GM18505 (cell line): Measurements from ENCODE around the gene CXCR4.
"Not testable (repeated sequence)": the region's sequence is repeated elsewhere in the genome, so short reads cannot be mapped to it uniquely, and the experiment has no call there.

Source experiments
- ATAC-seq: cut with Tn5 transposase; IDR thresholded peaks from one replicate; pipeline ENCODE4 v1.9.1; 2021; ENCODE audit not compliant: unreplicated experiment
- POLR2A ChIP-seq: IDR thresholded peaks from 4 replicates; pipeline ENCODE4 v1.6.1; 2011; ENCODE audit warnings: borderline replicate concordance; ENCODE audit not compliant: insufficient read depth, insufficient read length; ENCODE audit errors: extremely low read depth

CXCR4 gene

DNA sequence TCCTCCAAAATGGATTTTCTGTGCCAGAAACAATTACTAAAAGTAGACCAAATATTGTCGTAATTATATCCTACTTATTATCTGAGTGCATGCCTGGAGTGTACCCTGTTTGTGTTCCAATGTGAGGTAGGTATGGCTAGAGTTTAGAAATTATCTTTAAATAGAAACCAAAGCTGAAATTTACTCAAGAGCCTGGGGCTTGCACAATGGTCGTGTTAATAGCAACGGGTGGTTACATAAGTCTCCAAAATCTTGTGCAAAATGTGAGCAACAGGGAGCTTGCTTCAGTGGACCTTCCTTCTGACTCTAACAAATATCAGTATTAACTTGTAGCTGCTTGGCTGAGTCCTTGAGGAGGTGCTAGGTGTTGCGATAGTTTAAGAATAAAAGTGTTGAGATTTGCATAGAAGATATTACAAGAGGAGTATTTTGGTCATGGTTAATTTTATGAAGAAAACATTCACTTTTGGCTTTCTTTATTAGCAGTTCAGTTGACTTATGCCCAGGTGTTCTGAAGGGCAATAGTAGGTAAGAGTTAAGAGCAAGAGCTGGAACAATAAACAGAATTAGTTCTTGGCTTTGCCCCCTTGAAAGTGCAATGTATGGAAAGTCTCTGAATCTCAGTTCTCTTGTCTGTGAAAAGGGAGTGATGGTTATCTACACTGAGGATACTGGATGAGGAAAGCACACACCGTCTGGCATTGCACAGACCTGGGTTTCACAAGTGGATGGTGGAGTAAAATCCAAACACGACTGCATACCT is 4.6 kb downstream of the CXCR4 start:
- no peak for ATAC-seq
- no peak for TF ChIP-seq POLR2A

DNA sequence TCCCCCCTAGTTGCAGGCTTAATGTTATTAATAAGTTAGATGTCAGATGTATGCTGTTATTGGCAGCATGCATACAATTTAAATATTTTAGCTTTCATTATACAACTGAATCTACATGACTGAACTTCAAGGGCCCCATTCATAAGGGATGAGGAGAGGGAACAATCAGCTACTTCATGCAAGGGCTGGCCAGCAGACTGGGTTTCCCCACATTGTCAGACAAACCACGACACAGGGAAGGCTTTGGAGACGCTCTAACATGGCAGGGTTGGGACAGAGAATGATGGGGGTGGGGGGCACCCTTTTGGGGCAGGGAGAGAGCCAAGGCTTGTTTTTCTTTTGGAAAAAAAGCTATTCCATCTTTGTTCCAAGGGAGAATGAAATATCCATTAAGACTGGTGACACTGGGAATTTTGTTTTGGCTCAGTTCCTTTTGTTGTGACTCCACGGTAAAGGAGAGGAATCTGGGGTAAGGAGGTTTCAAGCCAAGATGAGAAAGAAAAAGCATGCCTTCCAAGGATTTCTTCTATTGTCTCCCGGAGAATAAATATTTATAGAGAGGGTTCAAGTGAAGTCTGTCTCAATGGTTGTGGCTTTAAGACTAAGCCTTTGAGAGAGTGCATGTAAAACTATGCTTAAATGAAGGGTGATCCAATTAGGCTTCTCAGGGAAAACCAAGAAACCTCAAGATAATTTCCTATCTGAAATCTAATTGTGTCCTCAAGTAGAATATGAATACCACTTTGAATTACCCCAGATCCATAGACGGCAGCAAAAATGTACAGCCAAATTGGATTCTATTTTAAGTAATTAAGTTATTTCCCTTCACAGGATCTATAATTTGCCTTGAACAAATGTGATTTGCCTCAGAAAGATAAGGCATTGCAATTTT is 5.4 kb downstream of the CXCR4 start:
- no peak for TF ChIP-seq POLR2A
- no peak for ATAC-seq

DNA sequence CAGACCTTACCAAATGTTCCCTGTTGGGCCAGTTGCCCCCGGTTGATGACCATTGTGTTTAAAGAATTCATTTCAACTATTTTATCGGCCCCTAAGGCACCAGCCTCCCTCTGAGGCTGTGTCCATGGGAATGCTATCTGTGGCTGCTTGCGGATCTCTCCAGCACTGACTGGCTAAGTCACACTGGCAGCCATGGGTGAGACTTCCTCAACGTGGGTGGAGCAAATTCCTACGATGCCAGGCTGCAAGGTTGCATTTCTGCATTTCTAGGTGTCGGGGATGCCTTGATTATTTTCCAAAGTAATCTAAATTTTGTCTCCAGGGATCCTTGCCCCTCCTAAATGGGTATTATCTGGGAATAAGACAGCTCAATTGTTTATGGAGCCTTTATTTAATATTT is 6.2 kb downstream of the CXCR4 start:
- TF ChIP-seq POLR2A: no peak
- no peak for ATAC-seq

GRCh38 chr2:136110526-136110925 is 7.4 kb downstream of the CXCR4 start:
- no peak for ATAC-seq
- TF ChIP-seq POLR2A: no peak

- no peak for TF ChIP-seq POLR2A
- ATAC-seq: no peak
These were observed 9.5 kb downstream of the CXCR4 start for GRCh38 chr2:136108463-136108862.

DNA sequence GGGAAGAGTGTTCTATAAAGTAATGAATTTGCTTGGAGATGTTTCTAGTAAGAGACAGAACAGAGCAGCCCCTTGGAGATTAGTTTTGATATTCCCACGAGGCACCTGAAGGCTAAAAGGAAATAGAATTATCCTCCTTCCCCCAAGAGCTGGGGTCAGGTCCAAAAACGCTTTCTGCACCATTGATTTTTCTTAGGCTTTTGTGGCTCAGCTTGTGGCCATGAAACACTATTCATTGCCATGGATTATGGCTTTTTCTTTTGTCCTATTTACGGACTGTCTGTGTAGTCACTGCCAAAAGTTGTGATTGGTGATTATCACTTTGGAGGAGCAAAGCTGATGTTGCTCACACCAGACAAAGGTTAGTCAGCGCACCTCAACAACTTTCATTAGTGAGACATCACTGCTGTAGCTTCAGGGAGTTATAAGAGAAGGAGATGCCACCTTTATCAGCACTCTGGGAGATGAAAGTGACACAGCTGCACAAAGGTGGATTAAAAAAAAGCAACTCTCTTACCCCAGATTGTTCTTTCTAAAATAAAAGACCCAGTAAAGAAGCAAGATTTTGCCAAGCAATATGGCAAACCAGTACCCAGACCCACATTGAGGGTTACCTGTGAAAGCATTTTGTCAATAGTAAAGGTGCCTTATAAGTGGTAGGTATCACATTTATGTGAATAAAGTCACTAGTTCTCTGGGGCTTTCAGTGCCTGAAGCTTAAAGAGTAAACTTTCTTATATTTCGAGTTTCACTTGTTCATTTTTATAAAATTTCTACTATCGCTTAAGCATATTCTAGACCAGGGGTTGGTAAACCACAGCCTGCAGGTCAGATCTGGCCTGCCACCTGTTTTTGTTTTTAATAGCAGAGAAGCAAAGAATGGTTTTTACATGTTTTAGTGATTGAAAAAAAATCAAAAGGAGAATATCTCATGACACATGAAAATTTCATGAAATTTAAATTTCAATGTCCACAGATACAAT is 10.6 kb downstream of the CXCR4 start:
- ATAC-seq: peak; percentile 45
- no peak for TF ChIP-seq POLR2A

DNA sequence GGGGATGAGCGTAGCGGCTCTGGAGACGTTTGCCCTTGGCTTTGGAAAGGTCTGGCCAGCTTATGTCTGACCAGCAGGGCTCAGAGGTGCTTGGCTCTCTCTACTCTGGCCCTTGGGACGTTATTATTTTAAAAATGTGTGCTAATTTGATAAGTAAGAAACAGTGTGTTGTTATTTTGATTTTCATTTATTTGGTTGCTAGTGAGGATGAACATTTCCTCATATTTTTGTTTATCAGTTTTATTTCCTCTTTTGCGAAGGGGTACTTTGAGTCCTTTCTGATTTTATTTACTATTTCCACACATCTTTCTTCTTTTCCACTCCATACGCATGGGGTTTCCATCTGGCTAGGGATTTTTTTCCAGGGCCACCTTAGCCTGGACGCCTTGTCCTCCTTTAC is 11.4 kb downstream of the CXCR4 start:
- TF ChIP-seq POLR2A: no peak
- no peak for ATAC-seq

GRCh38 chr2:136104977-136105376 is 13.0 kb downstream of the CXCR4 start:
- no peak for TF ChIP-seq POLR2A
- no peak for ATAC-seq

- no peak for TF ChIP-seq POLR2A
- no peak for ATAC-seq
These were observed 16.9 kb downstream of the CXCR4 start for GRCh38 chr2:136101042-136101441.

DNA sequence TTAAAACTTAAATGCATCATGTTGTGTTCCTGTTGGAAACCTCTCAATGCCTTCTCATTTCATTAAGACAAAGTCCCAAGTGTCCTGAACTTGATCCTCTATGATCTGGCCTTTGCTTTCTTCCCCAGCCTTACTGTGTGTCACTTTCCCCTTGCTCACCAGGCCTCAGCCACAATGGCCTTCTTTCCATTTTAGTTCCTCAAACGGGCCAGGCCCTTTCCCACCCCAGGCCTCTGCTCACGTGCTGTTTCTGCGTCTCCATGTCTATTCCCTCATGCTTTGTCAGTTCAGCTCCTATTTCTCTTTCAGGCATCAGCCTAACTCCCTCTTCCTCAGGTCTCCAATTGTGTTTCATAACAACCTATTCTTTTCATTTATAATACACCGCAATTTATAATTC is 19.5 kb downstream of the CXCR4 start:
- ATAC-seq: no peak

DNA sequence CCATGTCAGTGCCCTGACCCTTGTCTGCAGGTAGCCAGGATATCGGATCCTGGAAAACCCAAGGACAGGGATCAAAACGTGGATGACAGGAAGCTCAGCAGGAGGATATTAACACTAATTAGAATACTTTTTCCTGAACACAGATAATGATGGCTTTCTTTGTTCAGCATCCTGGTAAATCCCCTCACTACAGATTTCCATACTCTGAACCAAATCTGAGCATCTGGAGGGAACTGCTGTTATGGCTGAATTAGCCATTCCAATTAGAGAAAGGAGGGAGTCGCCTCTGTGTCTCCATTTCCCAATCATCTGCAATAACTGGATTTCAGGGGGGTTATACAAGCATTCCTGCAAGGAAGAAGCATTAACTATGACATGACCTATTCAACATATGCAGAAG is 24.4 kb downstream of the CXCR4 start:
- ATAC-seq: no peak
- no peak for TF ChIP-seq POLR2A

More for the DNA sequence above, 19.5 kb downstream of the CXCR4 start:
- no peak for TF ChIP-seq POLR2A

DNA sequence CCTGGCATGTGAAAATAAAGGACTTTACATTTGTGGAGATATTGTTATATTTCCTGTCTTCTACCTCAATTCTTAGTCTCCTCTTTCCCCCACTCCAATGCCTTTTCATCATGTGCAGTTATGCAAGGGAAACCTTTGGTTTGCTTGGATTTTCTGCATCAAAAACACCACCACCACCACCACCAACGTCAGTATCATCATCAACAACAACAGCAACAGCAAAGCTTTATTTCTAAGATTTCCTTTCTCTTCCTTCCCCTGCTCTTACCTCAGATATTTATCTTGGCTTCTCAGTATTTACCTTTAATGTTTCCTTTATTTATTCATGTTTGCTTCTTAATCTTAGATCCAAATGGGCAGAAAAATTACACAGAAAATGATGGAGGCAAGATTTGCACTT is 26.1 kb downstream of the CXCR4 start:
- no peak for TF ChIP-seq POLR2A
- no peak for ATAC-seq

DNA sequence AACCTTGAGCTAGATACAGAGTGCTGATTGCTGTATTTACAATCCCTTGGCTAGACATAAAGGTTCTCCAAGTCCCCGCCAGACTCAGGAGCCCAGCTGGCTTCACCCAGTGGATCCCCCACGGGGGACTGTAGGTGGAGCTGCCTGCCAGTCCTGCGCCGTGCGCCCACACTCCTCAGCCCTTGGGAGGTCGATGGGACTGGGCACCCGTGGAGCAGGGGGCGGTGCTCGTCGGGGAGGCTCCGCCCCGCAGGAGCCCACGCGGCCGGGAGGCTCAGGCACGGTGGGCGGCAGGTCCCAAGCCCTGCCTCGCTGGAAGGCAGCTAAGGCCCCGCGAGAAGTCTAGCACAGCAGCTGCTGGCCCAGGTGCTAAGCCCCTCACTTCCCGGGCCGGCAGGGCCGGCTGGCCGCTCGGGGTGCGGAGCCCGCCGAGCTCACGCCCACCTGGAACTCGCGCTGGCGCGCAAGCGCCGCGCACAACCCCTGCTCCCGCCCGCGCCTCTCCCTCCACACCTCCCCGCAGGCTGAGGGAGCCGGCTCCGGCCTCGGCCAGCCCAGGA is 30.0 kb downstream of the CXCR4 start:
- not testable (repeated sequence) for ATAC-seq

DNA sequence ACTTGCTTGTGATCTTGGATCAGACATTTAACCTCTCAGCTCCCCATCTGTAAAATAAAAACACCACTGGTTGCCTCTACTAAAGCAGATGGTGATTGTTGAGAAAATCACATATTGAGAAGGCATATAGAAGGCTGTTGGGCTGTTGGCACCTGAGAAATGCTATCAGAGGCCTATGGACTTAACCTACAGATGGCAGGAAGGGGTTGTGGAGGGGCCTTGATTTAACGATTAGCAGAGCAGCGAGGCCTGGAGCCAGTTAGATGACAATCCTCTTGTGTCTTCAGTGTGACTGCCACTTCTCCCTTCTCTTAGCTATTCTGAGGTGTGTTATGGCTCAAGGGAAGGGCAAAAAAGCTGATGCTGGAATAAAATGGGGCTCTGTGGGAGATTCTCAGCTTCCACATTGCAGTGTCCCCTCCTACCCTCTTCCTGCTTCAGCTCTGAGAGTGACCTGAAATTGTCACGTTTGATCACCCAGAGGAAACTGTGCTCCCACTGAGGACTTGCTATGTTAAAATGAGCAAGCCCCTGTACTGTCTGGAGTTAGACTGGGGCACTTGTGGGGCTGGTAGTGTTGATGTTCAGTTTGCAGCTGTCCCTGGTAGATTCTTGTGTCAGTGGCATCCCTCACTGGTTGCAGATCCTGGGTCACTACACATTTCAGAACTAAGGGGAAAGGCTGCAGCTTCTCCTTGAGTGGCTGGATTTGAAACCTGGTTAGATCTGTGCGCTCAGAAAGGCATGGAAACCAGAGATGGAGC is 31.5 kb downstream of the CXCR4 start:
- no peak for ATAC-seq
- no peak for TF ChIP-seq POLR2A
